ENCODE measurements around the gene UTP4. TPM values are rescaled to one million over a fixed set of nuclear protein-coding genes. Genes with fewer than 3 reads are reported as not detected.

UTP4 gene
- total and polyA plus RNA-seq, 2 of the 8 experiments (the other 6 are each of a cell fraction or from before 2014, with no cell fraction given) = 101 to 118 TPM

DNA sequence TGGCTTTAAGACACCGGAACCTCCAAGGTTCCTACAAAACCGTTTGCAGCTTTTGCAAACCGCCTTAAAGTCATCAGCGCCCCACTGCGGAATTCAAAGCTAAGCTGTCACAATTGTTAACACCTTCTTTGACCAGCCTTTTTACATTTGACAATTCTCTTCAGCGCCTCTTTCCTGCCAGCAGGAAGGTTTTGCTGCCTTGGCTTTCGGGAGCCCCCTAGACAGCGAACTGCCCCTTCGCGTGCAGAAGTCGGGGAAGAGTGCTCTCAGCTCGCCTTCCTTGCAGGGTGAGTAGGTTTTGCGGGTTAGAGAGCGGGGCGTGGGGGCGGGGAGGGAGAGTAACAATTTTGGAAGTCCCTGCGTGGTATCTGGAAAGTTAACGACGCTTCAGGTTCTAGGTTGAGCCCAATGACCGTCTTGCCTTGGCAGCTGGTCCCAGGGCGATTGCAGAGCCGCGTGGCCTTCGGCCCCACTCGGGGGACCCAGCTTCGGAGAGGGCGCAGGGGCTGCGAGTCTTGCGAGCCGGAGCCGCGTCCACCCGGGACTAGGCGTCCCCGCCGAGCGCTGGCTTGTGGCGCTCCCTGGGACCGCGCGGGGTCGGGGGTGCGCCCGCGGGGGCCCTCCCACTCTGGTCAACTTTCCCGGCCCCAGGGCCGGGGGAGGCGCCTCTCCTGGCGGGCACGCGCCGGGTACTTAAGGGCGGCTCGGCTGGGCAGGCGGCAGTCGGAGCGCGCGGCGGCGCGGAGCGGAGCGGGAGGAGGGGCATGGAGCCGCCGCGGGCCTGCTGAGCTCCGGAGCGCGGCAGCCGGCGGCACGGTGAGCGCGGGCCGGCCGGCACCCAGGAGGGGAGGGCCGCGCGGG is 26.7 kb upstream of the UTP4 start, which contains the start of gene HAS3 (continued):
- TF ChIP-seq SP1 (IDR thresholded peaks at IDR 0.05; ENCODE audit: low read depth, low read length) (0 out of 2 replicates have a peak, but pooled peaks have one; percentile 19), NANOG (IDR thresholded peaks at IDR 0.05; ENCODE audit: insufficient read depth, low read depth, low read length, poor library complexity, severe bottlenecking) (peak; percentile 79), TEAD4 (IDR thresholded peaks at IDR 0.05; ENCODE audit: low read depth, low read length) (peak; percentile 46; the same call in 1 of the 2 replicates), GABPA (IDR thresholded peaks at IDR 0.05; ENCODE audit: borderline replicate concordance, insufficient read depth, low read length) (no peak), SIRT6 (IDR thresholded peaks at IDR 0.05; ENCODE audit: low read length) (no peak), YY1 (IDR thresholded peaks at IDR 0.05; ENCODE audit: low read depth, low read length) (no peak), TAF1 (IDR thresholded peaks at IDR 0.05; ENCODE audit: low read depth, low read length) (peak; percentile 72), CBX8 (IDR thresholded peaks at IDR 0.05; ENCODE audit: borderline replicate concordance, low read depth, low read length) (no peak), TBP (IDR thresholded peaks at IDR 0.05; ENCODE audit: low read depth, low read length) (peak; percentile 61; the same call in 1 of the 2 replicates), CBX5 (IDR thresholded peaks at IDR 0.05; ENCODE audit: low read depth, low read length) (no peak), POLR2A (IDR thresholded peaks at IDR 0.05; ENCODE audit: control extremely low read depth in 1 of 2, low read depth in 2 of 2, low read length in 2 of 2) (peak; percentile 16 to 71; a peak in 2 of 3 replicates), HDAC2 (IDR thresholded peaks at IDR 0.05; ENCODE audit: borderline replicate concordance in 1 of 2, low read depth in 2 of 2, low read length in 2 of 2) (peak; percentile 34 to 61; a peak in 2 of 4 replicates), GTF2F1 (IDR thresholded peaks at IDR 0.05; ENCODE audit: borderline replicate concordance, low read depth, low read length) (no peak), EZH2 (IDR thresholded peaks at IDR 0.05; ENCODE audit: low read depth, low read length, severe bottlenecking) (no peak), BACH1 (IDR thresholded peaks at IDR 0.05; ENCODE audit: low read length) (0 out of 2 replicates have a peak, but pooled peaks have one; percentile 38)
- TF ChIP-seq, protein P1, sequence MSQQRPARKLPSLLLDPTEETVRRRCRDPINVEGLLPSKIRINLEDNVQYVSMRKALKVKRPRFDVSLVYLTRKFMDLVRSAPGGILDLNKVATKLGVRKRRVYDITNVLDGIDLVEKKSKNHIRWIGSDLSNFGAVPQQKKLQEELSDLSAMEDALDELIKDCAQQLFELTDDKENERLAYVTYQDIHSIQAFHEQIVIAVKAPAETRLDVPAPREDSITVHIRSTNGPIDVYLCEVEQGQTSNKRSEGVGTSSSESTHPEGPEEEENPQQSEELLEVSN (IDR thresholded peaks at IDR 0.05) = 0 out of 2 replicates have a peak, but pooled peaks have one; percentile 49

All from H1 (cell line).